HUES6 (cell line): ENCODE data around the gene CLEC11A.
A peak's percentile ranks its signal among the peaks of the same experiment; 100 is the strongest.

Experiments
- H3K27ac ChIP-seq: 2 replicates; pipeline ENCODE4 v1.7.0; 2013; ENCODE audit warnings: low read depth, mild to moderate bottlenecking, low read length, inconsistent platforms
- H3K27me3 ChIP-seq: 2 replicates; pipeline ENCODE4 v1.6.1; 2013; ENCODE audit warnings: low read length; ENCODE audit not compliant: control insufficient read depth, insufficient read depth
- H3K36me3 ChIP-seq: 2 replicates; pipeline ENCODE4 v1.6.1; 2013; ENCODE audit warnings: low read length; ENCODE audit not compliant: control insufficient read depth, insufficient read depth
- H3K4me1 ChIP-seq: 2 replicates; pipeline ENCODE4 v1.6.1; 2013; ENCODE audit warnings: low read length; ENCODE audit not compliant: control insufficient read depth, insufficient read depth
- H3K4me3 ChIP-seq: 2 replicates; pipeline ENCODE4 v1.5.1; 2013; ENCODE audit warnings: low read depth, low read length
- H3K9ac ChIP-seq: one replicate; pipeline ENCODE4 v1.6.1; 2013; ENCODE audit warnings: mild to moderate bottlenecking, low read length
- H3K9me3 ChIP-seq: 2 replicates; pipeline ENCODE4 v1.6.1; 2013; ENCODE audit warnings: low read depth, low read length; ENCODE audit not compliant: control insufficient read depth, insufficient read depth

CLEC11A gene

GRCh38 chr19:50725218-50725910 lies 2.2 kb downstream of the CLEC11A start:
- Histone ChIP-seq H3K4me3 (peak overlapping the region; percentile 90), H3K9ac (peak overlapping the region; percentile 92), H3K27me3 (peaks cover 42% of the 10 kb centered on the region), H3K4me1 (peaks cover 31% of the 10 kb centered on the region), H3K27ac (peak overlapping the region; percentile 63; the same call in 1 of the 2 replicates), H3K9me3 (no peaks in the 10 kb centered on the region), H3K36me3 (no peaks in the 10 kb centered on the region)

GRCh38 chr19:50725911-50726230 lies 2.7 kb downstream of the CLEC11A start:
- Histone ChIP-seq H3K27me3 (peaks cover 36% of the 10 kb centered on the region), H3K36me3 (no peaks in the 10 kb centered on the region), H3K4me1 (peaks cover 30% of the 10 kb centered on the region), H3K4me3 (peak overlapping the region; percentile 90), H3K27ac (no peak overlapping the region), H3K9ac (peak overlapping the region; percentile 92), H3K9me3 (no peaks in the 10 kb centered on the region)

- no peak overlapping the region for H3K27ac ChIP-seq
- peak overlapping the region; percentile 42 for H3K4me3 ChIP-seq
- H3K9ac ChIP-seq: peak overlapping the region; percentile 54
Observed at GRCh38 chr19:50728084-50728737, 5.0 kb downstream of the CLEC11A start.

DNA sequence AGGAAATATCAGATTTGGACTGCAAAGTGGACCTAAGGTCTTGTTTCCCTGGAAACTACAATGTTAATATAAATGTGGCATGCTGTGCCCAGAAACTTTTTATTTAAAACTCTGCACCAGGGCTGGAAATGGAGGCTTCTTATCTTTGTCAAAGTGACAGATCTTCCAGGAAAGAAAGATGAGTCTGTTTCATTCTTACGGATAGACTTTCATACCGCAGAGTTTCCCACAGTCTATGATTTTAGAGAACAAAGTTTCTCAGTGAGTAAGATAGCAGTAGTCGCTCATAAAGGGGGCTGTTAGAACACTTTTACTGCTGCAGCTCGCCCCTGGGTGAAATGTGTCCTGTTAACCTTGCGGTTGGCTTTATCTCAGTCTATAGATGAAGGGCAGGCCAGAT lies 6.7 kb downstream of the CLEC11A start:
- H3K27ac ChIP-seq: no peak overlapping the region
- H3K36me3 ChIP-seq: no peaks in the 10 kb centered on the region
- H3K9me3 ChIP-seq: no peaks in the 10 kb centered on the region
- no peak overlapping the region for H3K9ac ChIP-seq
- peaks cover 16% of the 10 kb centered on the region; the same call in 1 of the 2 replicates for H3K4me1 ChIP-seq
- H3K4me3 ChIP-seq: no peak overlapping the region
- H3K27me3 ChIP-seq: no peaks in the 10 kb centered on the region; the same call in 1 of the 2 replicates

More at GRCh38 chr19:50728084-50728737, 5.0 kb downstream of the CLEC11A start:
- Histone ChIP-seq H3K4me1 (peaks cover 21% of the 10 kb centered on the region), H3K9me3 (no peaks in the 10 kb centered on the region), H3K36me3 (no peaks in the 10 kb centered on the region), H3K27me3 (peaks cover 13% of the 10 kb centered on the region)

GRCh38 chr19:50735869-50736268 lies 12.7 kb downstream of the CLEC11A start:
- no peak overlapping the region for H3K9ac ChIP-seq
- no peak overlapping the region for H3K27ac ChIP-seq
- H3K4me1 ChIP-seq: no peaks in the 10 kb centered on the region
- peaks cover 3% of the 10 kb centered on the region; the same call in 1 of the 2 replicates for H3K27me3 ChIP-seq
- no peaks in the 10 kb centered on the region for H3K36me3 ChIP-seq
- H3K4me3 ChIP-seq: no peak overlapping the region
- no peaks in the 10 kb centered on the region for H3K9me3 ChIP-seq

GRCh38 chr19:50736338-50736737 lies 13.2 kb downstream of the CLEC11A start:
- Histone ChIP-seq H3K4me1 (no peaks in the 10 kb centered on the region), H3K4me3 (no peak overlapping the region), H3K27ac (no peak overlapping the region), H3K9me3 (no peaks in the 10 kb centered on the region), H3K9ac (no peak overlapping the region), H3K27me3 (peaks cover 3% of the 10 kb centered on the region), H3K36me3 (no peaks in the 10 kb centered on the region)

DNA sequence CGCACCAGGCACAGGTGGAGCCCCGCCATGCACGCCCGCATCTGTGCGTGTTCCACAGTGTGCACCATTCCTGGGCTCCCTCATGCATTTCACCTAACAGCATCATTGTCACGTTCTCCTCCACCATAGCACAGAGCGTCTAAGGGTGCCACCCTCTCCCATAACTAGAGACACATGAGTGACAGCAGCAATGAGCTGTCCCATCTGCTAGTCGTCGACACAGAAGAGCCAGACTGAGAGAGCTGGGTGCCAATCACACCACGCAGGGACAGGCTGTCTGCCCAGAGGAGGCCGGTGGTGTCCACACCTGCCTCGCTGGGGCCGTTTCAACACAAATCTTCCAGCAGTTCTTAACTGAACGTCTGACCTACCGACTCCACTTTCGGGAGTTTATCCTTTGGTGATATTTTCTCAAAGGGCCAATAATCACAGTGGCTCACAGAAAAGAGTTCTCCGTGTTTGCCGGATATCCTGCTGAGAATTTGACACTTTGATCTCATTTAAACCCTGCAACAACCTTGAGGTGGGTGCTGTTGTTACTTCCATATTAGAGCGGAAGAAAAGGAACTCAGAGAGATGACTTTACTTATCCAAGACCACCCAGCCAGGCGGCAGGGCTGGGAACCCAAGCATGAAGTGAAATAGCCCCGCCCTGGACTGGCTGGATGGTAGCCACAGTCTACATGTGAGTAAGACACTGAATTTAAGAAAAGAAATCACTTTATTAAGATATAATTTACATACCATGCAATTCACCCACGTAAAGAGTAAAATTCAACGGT lies 16.2 kb downstream of the CLEC11A start:
- no peak overlapping the region for H3K4me3 ChIP-seq
- H3K4me1 ChIP-seq: no peaks in the 10 kb centered on the region

GRCh38 chr19:50739914-50740426 lies 16.8 kb downstream of the CLEC11A start:
- H3K9me3 ChIP-seq: no peaks in the 10 kb centered on the region
- no peak overlapping the region for H3K27ac ChIP-seq
- peaks cover 3% of the 10 kb centered on the region for H3K27me3 ChIP-seq
- no peaks in the 10 kb centered on the region for H3K4me1 ChIP-seq
- H3K9ac ChIP-seq: no peak overlapping the region
- no peaks in the 10 kb centered on the region for H3K36me3 ChIP-seq
- H3K4me3 ChIP-seq: no peak overlapping the region

More for the DNA sequence above, 16.2 kb downstream of the CLEC11A start:
- Histone ChIP-seq H3K27me3 (peaks cover 3% of the 10 kb centered on the region), H3K9ac (no peak overlapping the region), H3K9me3 (no peaks in the 10 kb centered on the region), H3K36me3 (no peaks in the 10 kb centered on the region), H3K27ac (no peak overlapping the region)

DNA sequence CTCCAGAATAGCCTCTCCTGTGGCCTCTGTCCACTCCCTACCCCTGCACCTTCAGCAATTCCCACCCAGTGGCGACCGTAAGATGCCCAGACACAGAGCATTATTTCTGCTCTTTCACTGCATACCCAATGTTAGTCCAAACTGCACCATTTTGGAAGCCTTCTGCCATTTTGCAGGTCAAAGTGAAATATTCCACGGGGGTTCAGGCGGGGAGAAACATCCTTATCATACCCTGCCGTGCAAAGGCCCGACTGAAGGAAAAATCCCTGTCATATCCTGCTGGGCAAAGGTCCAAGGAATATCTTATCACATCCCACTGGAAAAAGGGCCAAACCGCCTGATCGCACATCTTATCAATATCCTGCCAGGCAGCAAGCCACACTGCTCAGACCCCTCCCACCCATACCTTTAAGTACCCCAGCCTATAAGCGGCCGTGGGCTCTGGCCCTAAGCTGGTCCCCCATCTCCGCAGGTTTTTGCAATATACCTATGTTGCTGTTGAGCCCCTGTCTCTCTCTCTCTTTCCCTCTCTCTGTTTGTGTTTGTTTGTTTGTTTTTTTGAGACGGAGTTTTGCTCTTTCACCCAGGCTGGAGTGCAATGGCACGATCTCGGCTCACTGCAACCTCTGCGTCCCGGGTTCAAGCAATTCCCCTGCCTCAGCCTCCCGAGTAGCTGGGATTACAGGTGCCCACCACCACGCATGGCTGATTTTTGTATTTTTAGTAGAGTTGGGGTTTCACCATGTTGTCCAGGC lies 18.2 kb downstream of the CLEC11A start:
- H3K36me3 ChIP-seq: no peaks in the 10 kb centered on the region
- no peak overlapping the region for H3K4me3 ChIP-seq
- no peaks in the 10 kb centered on the region for H3K9me3 ChIP-seq
- no peak overlapping the region for H3K27ac ChIP-seq
- H3K27me3 ChIP-seq: peaks cover 3% of the 10 kb centered on the region
- no peaks in the 10 kb centered on the region for H3K4me1 ChIP-seq
- no peak overlapping the region for H3K9ac ChIP-seq

DNA sequence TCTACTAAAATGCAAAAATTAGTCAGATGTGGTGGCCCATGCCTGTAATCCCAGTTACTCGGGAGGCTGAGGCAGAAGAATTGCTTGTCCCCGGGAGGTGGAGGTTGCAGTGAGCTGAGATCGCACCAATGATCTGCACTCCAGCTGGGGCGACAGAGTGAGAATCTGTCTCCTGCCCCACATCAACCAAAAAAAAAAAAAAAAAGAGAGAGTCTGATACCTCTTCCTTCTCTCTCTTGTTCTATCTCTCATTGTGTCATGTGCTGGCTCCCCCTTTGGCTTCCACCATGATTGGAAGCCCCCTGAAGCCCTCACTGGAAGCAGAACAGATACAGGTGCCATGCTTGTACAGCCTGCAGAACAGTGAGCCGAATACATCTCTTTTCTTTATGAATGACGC lies 20.4 kb downstream of the CLEC11A start:
- H3K36me3 ChIP-seq: no peaks in the 10 kb centered on the region

More for the DNA sequence above, 20.4 kb downstream of the CLEC11A start:
- H3K9ac ChIP-seq: no peak overlapping the region
- peaks cover 3% of the 10 kb centered on the region for H3K27me3 ChIP-seq
- no peak overlapping the region for H3K4me3 ChIP-seq
- H3K27ac ChIP-seq: no peak overlapping the region
- H3K9me3 ChIP-seq: no peaks in the 10 kb centered on the region
- no peaks in the 10 kb centered on the region for H3K4me1 ChIP-seq
